ENCODE results near the gene LIPC.

- TF ChIP-seq EZH2 (IDR thresholded peaks at IDR 0.05; ENCODE audit: borderline replicate concordance, low read depth, low read length, severe bottlenecking): no peak
- TF ChIP-seq, protein P1, sequence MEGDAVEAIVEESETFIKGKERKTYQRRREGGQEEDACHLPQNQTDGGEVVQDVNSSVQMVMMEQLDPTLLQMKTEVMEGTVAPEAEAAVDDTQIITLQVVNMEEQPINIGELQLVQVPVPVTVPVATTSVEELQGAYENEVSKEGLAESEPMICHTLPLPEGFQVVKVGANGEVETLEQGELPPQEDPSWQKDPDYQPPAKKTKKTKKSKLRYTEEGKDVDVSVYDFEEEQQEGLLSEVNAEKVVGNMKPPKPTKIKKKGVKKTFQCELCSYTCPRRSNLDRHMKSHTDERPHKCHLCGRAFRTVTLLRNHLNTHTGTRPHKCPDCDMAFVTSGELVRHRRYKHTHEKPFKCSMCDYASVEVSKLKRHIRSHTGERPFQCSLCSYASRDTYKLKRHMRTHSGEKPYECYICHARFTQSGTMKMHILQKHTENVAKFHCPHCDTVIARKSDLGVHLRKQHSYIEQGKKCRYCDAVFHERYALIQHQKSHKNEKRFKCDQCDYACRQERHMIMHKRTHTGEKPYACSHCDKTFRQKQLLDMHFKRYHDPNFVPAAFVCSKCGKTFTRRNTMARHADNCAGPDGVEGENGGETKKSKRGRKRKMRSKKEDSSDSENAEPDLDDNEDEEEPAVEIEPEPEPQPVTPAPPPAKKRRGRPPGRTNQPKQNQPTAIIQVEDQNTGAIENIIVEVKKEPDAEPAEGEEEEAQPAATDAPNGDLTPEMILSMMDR (IDR thresholded peaks at IDR 0.05; ENCODE audit: borderline replicate concordance, extremely low read depth, low read length, poor library complexity, severe bottlenecking): no peak
These were observed 25.9 kb upstream of the LIPC start for GRCh38 chr15:58405865-58406264.

All from DND-41 (cell line).